Skeletal muscle tissue (tissue), 4 donors: ENCODE results near the gene CAV1. TPM values are rescaled to one million over a fixed set of nuclear protein-coding genes. Genes with fewer than 3 reads are reported as not detected.
A peak's percentile ranks its signal among the peaks of the same experiment; 100 is the strongest.

Experiments used
- H3K27ac ChIP-seq: one replicate; pipeline ENCODE4 v1.7.0; 2013; ENCODE audit warnings: mild to moderate bottlenecking, low read depth, low read length, inconsistent platforms
- H3K27me3 ChIP-seq, 3 donors: one replicate each; pipeline ENCODE4 v1.7.0; 2013; ENCODE audit warnings: low read length in 3 of 3; ENCODE audit not compliant: control insufficient read depth in 3 of 3, insufficient read depth in 3 of 3
- H3K36me3 ChIP-seq, 3 donors: one replicate each; pipeline ENCODE4 v1.7.0; 2013; ENCODE audit warnings: low read length in 3 of 3; ENCODE audit not compliant: control insufficient read depth in 3 of 3, insufficient read depth in 3 of 3
- H3K4me1 ChIP-seq, 3 donors: one replicate each; pipeline ENCODE4 v1.7.0; 2013; ENCODE audit warnings: low read length in 3 of 3, mild to moderate bottlenecking in 3 of 3; ENCODE audit not compliant: control insufficient read depth in 3 of 3, insufficient read depth in 3 of 3
- H3K4me3 ChIP-seq, 3 donors: one replicate each; pipeline ENCODE4 v1.7.0; 2013; ENCODE audit warnings: low read length in 3 of 3
- H3K9ac ChIP-seq, 3 donors: one replicate each; pipeline ENCODE4 v1.7.0; 2013; ENCODE audit warnings: low read length in 3 of 3, mild to moderate bottlenecking in 3 of 3, moderate library complexity in 2 of 3, low read depth in 1 of 3
- H3K9me3 ChIP-seq, 3 donors: one replicate each; pipeline ENCODE4 v1.7.0; 2013; ENCODE audit warnings: low read length in 3 of 3; ENCODE audit not compliant: control insufficient read depth in 3 of 3
- total RNA-seq: library from RNA; depleted of rRNA; stranded (reverse); fragments of >200 nt; gene quantifications from one replicate; pipeline ENCODE4 v1.2.3, GENCODE V29; 2014
- donor health status: Osteomylitis.

CAV1 gene
- total RNA-seq, 1 donor from 2014 or later = 175 TPM

- Histone ChIP-seq H3K9me3 (no peaks in the 10 kb centered on the region), H3K9ac (peak overlapping the region in 1 of 3 donors; percentile 58), H3K4me3 (peak overlapping the region; percentile 49 to 92 (median 88)), H3K4me1 (peaks cover 22 to 23% (median 22%) of the 10 kb centered on the region in 3 donors), H3K27me3 (peaks cover 0 to 18% (median 5%) of the 10 kb centered on the region in 3 donors), H3K27ac (peak overlapping the region; percentile 51), H3K36me3 (no peaks in the 10 kb centered on the region)
Measured at GRCh38 chr7:116527521-116527920, 2.7 kb downstream of the CAV1 start.

DNA sequence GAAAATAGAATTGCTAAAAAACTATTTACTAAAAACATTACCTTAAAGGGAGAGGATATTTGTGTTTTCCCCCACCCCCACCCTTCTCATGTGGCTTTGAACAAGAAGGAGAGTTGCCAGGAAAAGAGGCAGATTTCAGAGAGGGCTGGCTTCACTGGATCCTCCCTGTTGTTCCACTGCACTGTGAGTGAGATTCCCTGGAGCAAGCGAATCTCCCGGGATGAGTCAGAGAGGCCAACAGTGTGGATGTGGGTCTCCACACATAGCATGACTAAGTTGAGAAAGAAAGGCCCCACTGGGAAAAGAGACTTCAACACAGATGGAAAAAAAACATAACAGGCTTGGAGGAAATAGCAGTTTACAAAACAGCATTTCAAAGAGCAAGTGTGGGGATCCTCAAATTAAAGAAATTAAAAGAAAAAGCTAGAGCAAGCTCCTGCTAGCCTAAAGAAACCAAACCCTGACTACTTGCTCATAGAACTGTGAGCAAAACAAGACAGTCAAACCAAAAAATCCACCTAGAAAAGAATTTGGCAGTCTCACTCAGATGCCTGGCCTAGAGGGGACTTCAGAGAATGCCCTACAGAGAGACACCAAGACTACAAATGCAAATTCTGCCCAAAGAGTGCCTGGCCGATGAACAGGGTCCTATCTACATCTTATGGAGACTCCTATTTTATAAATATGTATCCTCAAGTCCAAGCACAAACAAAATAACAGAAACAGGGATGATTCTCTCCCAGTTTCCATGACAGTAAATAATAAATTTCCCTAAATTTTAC is 3.4 kb downstream of the CAV1 start:
- H3K36me3 ChIP-seq = no peaks in the 10 kb centered on the region
- H3K4me3 ChIP-seq = peak overlapping the region; percentile 1 to 92 (median 88)
- peak overlapping the region; percentile 51 for H3K27ac ChIP-seq
- peaks cover 0 to 18% (median 5%) of the 10 kb centered on the region in 3 donors for H3K27me3 ChIP-seq
- H3K9ac ChIP-seq = peak overlapping the region in 1 of 3 donors; percentile 58
- peaks cover 22 to 23% (median 22%) of the 10 kb centered on the region in 3 donors for H3K4me1 ChIP-seq
- no peaks in the 10 kb centered on the region for H3K9me3 ChIP-seq

GRCh38 chr7:116529250-116529649 is 4.4 kb downstream of the CAV1 start:
- peak overlapping the region in 1 of 3 donors; percentile 19 for H3K4me3 ChIP-seq
- peaks cover 18 to 23% (median 22%) of the 10 kb centered on the region in 3 donors for H3K4me1 ChIP-seq
- H3K27me3 ChIP-seq = peaks cover 0 to 18% (median 5%) of the 10 kb centered on the region in 3 donors
- H3K9me3 ChIP-seq = no peaks in the 10 kb centered on the region
- no peak overlapping the region for H3K27ac ChIP-seq
- H3K9ac ChIP-seq = no peak overlapping the region
- no peaks in the 10 kb centered on the region for H3K36me3 ChIP-seq

DNA sequence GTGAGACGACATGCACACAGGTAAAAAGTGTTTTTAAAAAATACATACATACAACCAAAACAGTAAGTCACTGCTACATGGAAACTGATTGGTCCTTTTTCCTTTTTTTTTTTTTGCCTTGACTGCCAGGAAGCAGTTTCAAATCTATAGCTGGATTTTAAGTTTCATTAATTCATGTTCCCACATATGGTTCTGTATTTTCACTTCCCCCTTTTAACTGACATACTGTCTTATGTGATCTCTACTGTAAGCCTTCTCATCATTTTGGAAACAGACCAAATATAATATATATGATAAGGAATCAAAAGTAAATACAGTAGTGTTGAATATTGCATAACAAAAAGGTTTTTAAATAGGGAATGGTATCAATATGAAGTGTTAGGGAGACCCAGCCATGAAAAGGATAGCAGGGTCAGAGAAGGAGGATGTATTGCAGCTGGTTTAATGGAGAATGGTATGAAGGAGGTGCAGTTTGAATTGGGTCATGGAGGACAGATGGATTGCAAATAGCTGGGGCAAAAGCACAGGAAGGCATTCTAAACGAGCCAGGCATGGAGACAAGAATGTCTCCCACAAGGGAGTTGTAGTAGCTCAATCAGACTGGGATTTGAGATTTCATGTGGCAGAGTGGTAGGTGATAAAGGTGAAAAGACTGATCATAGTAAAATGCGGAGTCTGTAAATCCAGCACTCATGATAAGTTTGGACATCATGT is 5.4 kb downstream of the CAV1 start:
- H3K4me3 ChIP-seq = peak overlapping the region; percentile 3 to 27 (median 4)

DNA sequence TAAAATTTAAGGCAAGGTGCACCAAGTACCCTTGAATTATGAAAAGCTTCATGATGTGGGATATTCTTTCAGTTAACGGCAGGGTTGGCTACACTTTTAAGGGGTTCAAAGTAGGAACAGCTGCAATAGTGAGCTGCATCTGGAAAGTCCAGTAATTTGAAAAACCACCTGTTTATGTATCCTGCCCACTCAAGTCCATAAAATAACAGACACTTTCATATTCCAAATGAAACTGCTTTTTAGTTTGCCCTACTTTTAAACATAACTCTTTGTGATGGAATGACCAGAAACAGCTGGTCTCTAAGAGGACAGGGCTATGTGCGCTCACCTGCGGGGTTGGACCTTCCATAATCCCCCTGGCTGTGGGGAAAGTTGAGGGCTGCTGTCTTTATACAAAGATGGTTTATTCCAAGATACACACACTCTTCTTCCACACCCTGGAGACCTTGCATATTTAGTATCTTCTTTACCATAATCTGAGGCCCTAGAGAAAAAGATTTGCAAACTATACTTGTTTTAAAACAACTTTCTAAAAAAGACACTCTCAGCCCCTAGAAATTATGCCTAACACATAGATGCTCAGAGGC is 7.4 kb downstream of the CAV1 start:
- Histone ChIP-seq H3K27me3 (peaks cover 0 to 7% (median 0%) of the 10 kb centered on the region in 3 donors), H3K4me3 (peak overlapping the region in 1 of 3 donors; percentile 31), H3K9ac (no peak overlapping the region), H3K4me1 (peaks cover 4 to 13% (median 5%) of the 10 kb centered on the region in 3 donors), H3K36me3 (peaks cover 0 to 2% (median 0%) of the 10 kb centered on the region in 3 donors), H3K9me3 (no peaks in the 10 kb centered on the region), H3K27ac (no peak overlapping the region)

More for the DNA sequence above, 5.4 kb downstream of the CAV1 start:
- Histone ChIP-seq H3K4me1 (peaks cover 14 to 19% (median 18%) of the 10 kb centered on the region in 3 donors), H3K36me3 (no peaks in the 10 kb centered on the region), H3K9me3 (no peaks in the 10 kb centered on the region), H3K27me3 (peaks cover 0 to 18% (median 5%) of the 10 kb centered on the region in 3 donors), H3K9ac (no peak overlapping the region), H3K27ac (no peak overlapping the region)

DNA sequence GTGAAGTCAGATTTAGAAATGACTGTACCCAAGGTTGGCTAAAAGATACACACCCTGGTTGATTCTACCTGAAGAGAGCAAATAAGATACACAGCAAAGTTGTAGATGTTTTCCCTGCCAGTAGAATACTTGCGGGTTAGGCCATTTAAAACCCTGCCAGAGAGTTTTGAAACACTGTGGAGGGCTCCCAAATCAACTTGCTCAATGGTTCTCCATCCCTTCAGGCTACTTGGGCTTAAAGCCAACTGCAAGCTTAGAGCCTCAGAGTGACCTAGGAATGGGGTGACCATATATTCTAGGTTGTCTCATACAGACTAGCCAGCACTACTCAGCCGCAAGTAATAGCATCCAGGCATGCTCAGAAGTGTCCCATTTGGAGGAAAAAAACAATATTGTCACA is 10.0 kb downstream of the CAV1 start:
- no peak overlapping the region for H3K9ac ChIP-seq
- H3K36me3 ChIP-seq = peaks cover 0 to 7% (median 0%) of the 10 kb centered on the region in 3 donors
- H3K27ac ChIP-seq = no peak overlapping the region
- no peaks in the 10 kb centered on the region for H3K27me3 ChIP-seq
- peak overlapping the region in 1 of 3 donors; percentile 41 for H3K4me3 ChIP-seq
- H3K9me3 ChIP-seq = no peaks in the 10 kb centered on the region
- H3K4me1 ChIP-seq = peaks cover 9 to 14% (median 13%) of the 10 kb centered on the region in 3 donors

DNA sequence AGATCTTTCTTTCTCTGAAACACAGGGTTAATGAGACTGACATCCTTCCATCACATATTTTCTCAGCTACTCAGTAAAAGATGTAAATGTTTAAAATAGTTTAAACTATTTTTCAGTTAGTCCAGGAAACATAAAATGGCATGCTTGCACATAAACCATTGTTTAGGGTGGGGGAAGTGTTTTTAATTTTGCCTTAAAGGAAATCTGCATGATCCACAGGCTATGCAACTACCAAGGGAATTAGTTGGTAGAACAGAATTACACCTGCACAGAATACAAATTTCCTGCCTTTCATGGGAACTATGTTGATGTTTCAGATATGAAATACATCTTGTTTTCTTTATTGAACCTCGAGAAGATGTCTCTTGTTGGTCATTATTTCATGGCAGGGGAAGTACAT is 10.6 kb downstream of the CAV1 start:
- peaks cover 0 to 7% (median 0%) of the 10 kb centered on the region in 3 donors for H3K36me3 ChIP-seq
- H3K4me1 ChIP-seq = peaks cover 9 to 14% (median 13%) of the 10 kb centered on the region in 3 donors
- H3K27me3 ChIP-seq = no peaks in the 10 kb centered on the region
- H3K9me3 ChIP-seq = no peaks in the 10 kb centered on the region
- peak overlapping the region in 1 of 3 donors; percentile 41 for H3K4me3 ChIP-seq
- H3K9ac ChIP-seq = no peak overlapping the region
- no peak overlapping the region for H3K27ac ChIP-seq

- H3K9ac ChIP-seq = no peak overlapping the region
- peaks cover 0 to 7% (median 0%) of the 10 kb centered on the region in 3 donors for H3K36me3 ChIP-seq
- no peaks in the 10 kb centered on the region for H3K9me3 ChIP-seq
- H3K27me3 ChIP-seq = no peaks in the 10 kb centered on the region
- no peak overlapping the region for H3K4me3 ChIP-seq
- peaks cover 9 to 19% (median 19%) of the 10 kb centered on the region in 3 donors for H3K4me1 ChIP-seq
- no peak overlapping the region for H3K27ac ChIP-seq
Measured at GRCh38 chr7:116538138-116538537, 13.3 kb downstream of the CAV1 start.

DNA sequence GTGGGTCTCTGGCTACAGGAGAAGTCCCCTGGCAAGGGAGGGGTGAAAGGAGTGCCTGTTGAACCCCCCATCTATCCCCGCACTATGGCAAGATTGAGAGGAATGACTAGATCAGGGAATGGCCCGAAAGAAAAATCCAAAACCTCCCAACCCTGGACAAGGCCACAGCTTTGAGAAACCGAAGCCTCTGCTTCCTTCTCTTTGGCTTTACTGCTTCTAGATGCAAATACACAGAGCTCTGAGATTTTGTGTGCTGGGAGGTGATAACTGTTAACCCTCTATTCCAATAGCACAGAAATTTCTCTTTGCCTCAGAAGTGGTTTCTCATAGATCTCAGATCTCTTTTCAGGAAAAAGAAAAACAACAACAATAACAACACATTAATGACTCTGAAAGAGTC is 15.0 kb downstream of the CAV1 start:
- peaks cover 0 to 7% (median 0%) of the 10 kb centered on the region in 3 donors for H3K36me3 ChIP-seq
- H3K4me3 ChIP-seq = no peak overlapping the region
- H3K27ac ChIP-seq = no peak overlapping the region
- no peaks in the 10 kb centered on the region for H3K27me3 ChIP-seq
- H3K4me1 ChIP-seq = peaks cover 7 to 23% (median 17%) of the 10 kb centered on the region in 3 donors
- no peaks in the 10 kb centered on the region for H3K9me3 ChIP-seq
- H3K9ac ChIP-seq = no peak overlapping the region
